Measurements from ENCODE around the gene RABGEF1. TPM values are rescaled to one million over a fixed set of nuclear protein-coding genes. Genes with fewer than 3 reads are reported as not detected.
"Not testable (repeated sequence)": the region's sequence is repeated elsewhere in the genome, so short reads cannot be mapped to it uniquely, and the experiment has no call there.

The RABGEF1 gene
- total RNA-seq, 1 donor from 2014 or later = 28.1 TPM

- DNase-seq = no peak
These were observed 75.4 kb downstream of the RABGEF1 start for GRCh38 chr7:66815951-66816350.

GRCh38 chr7:66816658-66817057, 76.1 kb downstream of the RABGEF1 start:
- DNase-seq = not testable (repeated sequence)

DNA sequence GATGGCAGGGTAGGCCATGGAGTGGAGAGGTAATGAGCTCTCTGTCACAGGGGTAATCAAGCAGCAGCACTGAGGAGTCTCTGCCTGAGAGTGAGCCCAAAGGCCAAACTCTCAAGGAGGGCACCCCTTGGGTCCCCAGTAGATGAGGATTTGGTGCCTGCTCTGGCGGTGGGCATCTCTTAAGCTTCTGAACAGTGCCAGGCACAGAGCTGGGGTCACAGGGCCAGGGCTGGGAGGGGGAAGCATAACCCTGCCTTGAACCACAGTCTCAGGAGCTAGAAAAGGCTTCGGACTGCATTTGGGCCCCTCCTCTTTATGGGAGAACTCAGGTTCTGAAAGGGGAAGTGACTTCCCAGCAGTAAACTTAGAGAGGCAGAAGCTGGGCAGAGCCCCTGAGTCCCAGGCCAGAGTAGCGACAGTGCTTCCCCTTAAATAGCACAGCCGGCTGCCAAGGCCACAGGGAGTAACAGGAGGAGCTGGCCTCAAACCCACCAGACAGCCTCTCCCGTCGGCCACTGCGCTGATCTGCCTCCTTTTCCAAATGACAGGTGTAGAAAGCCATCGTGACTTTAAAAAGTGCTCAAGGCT, 76.8 kb downstream of the RABGEF1 start:
- not testable (repeated sequence) for DNase-seq

DNA sequence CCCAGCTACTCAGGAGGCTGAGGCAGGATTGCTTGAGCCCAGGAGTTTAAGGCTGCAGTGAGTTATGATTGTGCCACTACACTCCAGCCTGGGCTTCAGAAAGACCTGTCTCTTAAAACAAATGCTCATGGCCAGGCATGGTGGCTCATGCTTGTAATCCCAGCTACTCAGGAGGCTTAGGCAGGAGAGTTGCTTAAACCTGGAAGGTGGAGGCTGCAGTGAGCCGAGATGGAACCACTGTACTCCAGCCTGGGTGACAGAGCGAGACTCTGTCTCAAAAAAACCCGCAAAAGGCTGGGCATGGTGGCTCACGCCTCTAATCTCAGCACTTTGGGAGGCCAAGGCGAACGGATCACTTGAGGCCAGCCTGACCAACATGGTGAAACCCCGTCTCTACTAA, 77.4 kb downstream of the RABGEF1 start:
- not testable (repeated sequence) for DNase-seq

DNA sequence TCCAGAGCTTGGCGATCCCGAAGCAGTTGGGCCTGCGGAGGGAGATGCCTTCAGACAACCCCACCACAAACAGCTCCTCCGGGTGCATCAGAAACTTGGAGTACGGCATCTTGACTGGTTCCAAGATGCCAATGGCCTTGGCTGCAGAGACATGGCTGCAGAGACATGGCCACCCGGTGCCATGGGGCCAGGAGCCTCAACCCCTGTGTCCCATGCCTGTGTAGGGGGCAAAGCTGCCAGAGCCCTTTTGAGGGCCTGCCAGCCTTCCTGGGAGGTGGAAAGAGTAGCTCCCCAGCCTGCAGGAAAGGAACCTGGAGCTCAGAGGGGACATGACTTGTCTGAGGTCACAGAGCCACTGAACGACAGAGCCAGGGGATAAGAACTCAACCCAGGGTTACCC, 83.5 kb downstream of the RABGEF1 start:
- no peak for DNase-seq

DNA sequence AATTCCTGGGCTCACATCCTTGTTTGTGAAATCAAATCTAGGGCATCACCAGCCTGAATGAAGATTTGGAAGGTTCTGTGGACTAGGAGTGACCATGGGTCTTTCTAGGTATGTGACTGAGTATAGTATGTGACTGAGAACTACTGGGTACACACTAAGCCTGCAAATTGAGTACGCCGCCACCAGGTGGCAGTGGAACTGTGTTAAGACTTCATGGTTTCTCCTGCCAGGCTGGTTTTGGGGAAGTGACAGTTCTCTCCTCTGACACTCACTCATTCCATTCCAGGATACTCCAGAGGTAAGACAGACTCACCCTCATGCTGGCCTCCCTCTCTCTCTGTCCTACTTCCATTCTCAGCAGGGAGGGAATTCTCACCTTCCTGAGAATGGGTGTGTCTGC, 85.0 kb downstream of the RABGEF1 start:
- not testable (repeated sequence) for DNase-seq

DNA sequence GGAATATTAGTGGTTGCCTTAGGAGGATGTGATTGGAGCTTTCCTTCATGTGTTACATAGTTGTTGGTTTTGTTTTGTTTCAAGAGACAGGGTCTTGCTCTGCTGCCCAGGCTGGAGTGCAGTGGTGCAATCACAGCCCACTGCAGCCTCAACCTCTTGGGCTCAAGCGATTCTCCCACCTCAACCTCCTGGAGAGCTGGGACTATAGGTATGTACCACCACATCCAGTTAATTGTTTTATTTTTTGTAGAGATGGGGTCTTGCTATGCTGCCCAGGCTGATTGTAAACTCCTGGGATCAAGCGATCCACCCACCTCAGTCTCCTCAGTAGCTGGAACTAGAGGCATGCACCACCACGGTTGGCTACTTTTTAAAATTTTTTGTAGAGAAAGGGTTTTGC, 86.1 kb downstream of the RABGEF1 start:
- DNase-seq = no peak

DNA sequence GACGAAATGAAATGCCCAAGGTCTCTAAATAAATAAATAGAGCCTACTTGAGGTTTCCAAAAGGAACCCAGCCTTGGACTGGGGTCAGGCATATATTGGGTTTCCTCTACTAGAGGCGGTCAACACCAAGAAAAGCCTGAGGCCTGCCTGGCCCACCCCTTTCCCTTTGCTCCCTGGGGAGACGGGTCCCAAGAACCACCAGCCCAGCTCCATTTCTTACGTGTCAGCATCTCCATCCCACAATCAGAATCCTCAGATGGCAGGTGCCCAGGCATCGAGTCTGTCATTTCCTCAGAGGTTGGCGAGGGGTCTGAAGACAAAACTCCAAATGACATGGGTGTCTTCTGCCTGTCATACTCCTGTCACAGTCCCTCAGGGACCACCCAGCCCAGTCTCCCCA, 90.4 kb downstream of the RABGEF1 start:
- DNase-seq = not testable (repeated sequence)

- no peak for DNase-seq
These were observed 92.2 kb downstream of the RABGEF1 start for GRCh38 chr7:66832531-66833351.

DNA sequence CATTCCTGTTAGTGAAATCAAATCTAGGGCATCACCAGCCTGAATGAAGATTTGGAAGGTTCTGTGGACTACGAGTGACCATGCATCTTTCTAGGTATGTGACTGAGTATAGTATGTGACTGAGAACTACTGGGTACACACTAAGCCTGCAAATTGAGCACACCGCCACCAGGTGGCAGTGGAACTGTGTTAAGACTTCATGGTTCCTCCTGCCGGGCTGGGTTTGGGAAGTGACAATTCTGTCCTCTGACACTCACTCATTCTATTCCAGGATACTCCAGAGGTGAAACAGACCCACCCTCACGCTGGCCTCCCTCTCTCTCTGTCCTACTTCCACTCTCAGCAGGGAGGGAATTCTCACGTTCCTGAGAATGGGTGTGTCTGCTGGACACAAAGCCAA, 96.5 kb downstream of the RABGEF1 start:
- no peak for DNase-seq

- no peak for DNase-seq
These were observed 97.1 kb downstream of the RABGEF1 start for GRCh38 chr7:66837661-66838060.

GRCh38 chr7:66839814-66840213, 99.3 kb downstream of the RABGEF1 start:
- DNase-seq = no peak

DNA sequence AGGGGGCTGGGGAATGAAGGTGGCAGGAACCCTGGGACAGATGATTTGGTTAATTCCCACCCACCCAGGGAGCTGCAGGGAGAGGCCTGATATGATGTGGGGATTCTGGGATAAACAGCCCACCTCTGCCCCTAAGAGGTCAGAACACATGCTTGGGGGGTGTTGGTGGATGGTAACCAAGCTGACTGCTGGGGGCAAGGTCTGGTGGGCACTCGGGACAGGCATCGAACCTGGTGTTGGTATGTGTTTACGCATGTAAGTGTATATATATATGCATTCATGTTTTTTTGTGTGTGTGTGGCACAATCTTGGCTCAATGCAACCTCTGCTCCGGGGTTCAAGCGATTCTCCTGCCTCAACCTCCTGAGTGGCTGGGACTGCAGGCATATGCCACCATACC, 99.8 kb downstream of the RABGEF1 start:
- DNase-seq = no peak

DNA sequence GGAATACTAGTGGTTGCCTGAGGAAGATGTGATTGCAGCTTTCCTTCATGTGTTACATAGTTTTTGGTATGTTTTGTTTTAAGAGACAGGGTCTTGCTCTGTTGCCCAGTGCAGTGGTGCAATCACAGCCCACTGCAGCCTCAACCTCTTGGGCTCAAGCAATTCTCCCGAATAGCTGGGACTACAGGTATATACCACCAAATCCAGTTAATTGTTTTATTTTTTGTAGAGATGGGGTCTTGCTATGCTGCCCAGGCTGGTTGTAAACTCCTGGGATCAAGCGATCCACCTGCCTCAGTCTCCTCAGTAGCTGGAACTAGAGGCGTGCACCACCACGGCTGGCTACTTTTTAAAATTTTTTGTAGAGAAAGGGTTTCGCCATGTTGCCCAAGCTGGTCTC, 101.4 kb downstream of the RABGEF1 start:
- DNase-seq = no peak

DNA sequence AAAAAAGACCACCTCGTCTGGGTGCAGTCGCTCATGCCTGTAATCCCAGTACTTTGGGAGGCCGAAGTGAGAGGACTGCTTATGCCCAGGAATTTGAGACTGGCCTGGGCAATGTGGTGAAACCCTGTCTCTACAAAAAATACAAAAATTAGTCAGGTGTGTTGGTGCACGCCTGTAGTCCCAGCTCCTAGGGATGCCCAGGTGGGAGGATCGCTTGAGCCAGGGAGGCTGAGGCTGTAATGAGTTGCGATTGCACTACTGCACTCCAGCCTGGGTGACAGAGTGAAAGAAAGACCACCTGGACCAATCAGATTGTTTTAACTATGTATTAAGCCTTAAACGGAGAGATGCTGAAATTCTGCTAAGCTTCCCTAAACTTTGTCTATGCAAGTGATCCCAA, 103.0 kb downstream of the RABGEF1 start:
- DNase-seq = not testable (repeated sequence)

DNA sequence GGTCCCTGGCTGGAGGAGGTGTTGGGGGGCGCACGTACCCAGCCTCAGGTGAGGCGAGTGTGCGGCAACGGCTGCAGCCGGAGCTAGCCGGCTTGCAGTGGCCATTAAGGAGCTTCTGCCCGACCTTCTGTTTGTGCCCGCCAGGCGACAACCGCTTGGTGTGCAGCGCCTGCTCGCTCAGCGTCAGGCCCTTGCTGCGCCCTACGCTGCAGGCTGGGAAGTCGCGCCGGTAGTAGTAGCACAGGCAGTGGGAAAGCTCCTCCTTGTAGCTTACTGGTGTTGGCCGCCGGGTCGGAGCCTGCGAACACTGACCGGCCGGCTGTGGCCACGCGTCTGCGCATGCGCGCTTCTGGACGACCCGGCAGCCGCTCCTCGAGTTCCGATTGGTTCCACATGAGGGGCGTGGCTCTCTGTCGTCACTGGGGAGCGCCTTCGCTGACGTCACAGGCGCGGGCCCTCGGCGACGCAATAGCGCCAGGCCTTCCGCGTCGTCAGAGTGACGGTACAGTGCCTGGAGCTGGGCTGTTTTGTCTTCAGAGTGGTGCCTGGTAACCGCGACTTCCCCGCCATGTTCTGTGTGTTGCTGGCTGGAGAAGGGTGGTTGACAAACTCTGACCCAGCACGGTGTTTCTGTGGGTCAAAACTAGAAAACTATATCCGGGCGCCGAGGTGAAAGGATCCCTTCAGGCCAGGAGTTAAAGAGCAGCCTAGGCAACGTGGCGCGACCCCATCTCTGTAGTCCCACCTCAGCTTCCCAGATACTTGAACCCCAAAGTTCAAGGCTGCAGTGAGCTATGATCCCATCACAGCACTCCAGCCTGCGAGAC, 104.2 kb downstream of the RABGEF1 start:
- DNase-seq = peak; percentile 98

DNA sequence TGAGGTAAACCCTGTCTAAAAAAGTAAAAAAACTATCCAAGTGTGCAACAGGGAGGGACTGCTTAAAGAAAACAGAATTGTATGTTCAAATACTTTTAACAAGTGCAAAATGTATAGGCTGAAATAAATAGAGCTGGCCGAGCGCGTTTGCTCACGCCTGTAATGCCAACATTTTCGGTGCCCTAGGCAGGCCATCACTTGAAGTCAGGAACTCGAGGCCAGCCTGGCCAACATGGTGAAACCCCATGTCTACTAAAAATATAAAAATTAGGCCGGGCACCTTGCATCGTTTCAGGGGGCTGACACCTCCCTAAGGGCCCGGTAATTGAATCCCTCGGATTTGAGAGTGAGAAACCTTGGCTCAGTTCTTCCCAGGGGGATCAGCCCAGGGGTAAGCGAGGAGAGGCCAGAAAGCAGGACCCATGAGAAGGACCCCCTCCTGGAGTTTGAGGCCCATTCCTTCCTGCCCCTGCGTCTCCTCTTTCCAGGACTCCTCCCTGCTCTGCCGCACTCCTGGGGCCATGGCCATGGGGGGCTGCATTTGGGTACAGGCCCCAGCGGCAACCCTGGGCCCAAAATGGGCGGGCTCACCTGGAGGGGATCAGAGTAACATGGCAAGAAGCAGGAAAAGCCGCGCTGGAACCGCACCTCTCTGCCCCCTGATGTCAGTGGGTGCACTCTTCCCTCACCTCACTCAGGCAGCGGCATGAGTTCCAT, 105.0 kb downstream of the RABGEF1 start:
- DNase-seq = no peak

DNA sequence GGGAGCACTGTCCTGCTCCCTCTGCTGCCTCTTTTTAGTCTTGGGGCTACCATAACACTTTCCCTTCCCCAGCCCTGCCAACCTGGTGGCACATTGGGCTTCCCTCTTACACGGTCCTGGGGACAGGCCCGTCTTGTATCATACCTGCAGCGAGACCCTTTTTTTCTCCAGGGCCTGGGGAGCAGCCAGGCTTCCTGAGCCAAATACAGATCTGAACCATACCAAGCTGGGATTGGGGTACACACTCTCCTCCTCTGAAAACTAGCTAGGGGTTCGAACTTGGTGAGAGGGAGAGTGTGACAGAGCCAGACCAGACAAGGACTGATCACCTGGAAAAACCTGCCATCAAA, 105.5 kb downstream of the RABGEF1 start:
- DNase-seq = not testable (repeated sequence)

- DNase-seq = not testable (repeated sequence)
These were observed 107.0 kb downstream of the RABGEF1 start for GRCh38 chr7:66847523-66847855.

DNA sequence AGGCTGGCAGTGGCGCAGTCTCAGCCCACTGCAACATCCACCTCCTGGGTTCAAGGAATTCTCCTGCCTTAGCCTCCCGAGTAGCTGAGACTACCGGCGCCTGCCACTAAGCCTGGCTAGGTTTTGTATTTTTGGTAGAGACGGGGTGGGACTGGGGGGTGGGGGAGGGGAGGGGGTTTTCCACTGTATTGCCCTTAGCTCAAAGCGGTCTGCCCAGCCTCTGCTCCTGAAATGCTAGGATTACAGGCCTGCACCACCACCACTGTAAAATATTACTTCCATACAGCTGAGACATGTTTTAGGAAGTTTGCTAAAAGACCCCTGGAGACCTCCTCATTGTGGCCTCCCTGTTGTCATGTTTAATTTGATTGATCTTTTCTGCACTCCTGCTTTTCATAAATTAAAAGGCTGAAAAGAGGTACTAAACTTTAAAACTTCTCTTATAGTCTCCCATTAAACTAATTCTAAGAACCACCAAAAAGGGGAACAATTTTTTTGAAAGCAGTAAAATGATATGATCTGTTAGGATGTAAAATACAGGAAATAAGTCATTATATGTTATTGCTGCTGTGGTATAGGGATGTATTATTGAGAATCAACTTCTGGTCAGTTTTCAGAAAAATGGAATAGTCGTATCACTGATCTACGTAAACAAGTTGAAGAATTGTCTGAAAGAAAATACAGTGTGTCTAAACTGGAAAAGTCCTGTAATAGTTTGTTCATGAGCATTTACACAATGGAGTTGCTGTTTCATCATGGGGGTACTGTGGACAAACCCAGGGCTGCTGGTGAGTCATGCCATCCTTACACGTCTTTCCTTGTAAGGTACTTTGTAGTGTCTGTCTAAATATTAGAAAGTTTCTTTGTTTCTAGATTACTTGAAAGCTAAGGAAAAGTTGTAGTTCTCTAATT, 107.6 kb downstream of the RABGEF1 start:
- DNase-seq = no peak

DNA sequence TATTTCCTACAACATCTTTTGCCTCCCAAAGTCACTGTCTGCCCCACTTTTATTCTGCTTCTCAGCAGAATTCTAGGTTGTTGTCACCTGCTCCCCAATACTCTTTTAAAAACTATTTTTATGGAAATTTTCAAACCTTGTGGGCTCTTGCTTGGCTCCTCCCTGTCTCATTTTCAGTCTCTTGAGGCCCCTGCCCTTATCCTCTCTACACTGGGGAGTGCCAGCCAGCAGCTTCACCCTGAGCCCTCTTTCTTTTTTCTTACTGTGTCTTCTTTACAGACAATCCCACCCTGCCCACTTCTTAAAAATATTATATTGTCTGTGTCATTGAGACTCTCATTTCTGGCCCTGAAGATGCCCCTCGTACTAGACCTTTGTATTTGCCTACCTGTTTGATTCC, 118.8 kb downstream of the RABGEF1 start:
- no peak for DNase-seq

Measured in skin of body (tissue), 2 donors.